CD4-positive, alpha-beta memory T cell (primary cell): Measurements from ENCODE around the gene AACS. TPM values are rescaled to one million over a fixed set of nuclear protein-coding genes. Genes with fewer than 3 reads are reported as not detected.
A peak's percentile ranks its signal among the peaks of the same experiment; 100 is the strongest.

Experiments
- CTCF ChIA-PET: fragments of 350-600 bp; sonication (Branson Sonifier 250); formaldehyde crosslinking; loops from one replicate; lab custom pipeline; 2021; ENCODE audit warnings: inconsistent platforms; ENCODE audit not compliant: partially characterized antibody; lab: Charles Lee
- POLR2A ChIA-PET: fragments of 350-600 bp; sonication (Branson Sonifier 250); formaldehyde crosslinking; loops from one replicate; lab custom pipeline; 2021; ENCODE audit not compliant: partially characterized antibody; lab: Charles Lee
- DNase-seq, 5 donors: peaks; one replicate each; pipeline versions ENCODE4 v3.0.0 to v3.0.0-alpha.2; 2020 to 2022; ENCODE audit warnings: mixed read lengths in 1 of 5
- H3K27ac ChIP-seq: one replicate; pipeline ENCODE4 v1.7.0; 2013; ENCODE audit warnings: low read depth, low read length
- H3K27me3 ChIP-seq: 2 replicates; pipeline ENCODE4 v1.7.0; 2013; ENCODE audit warnings: mild to moderate bottlenecking, low read length, moderate library complexity; ENCODE audit not compliant: insufficient read depth
- H3K36me3 ChIP-seq: 2 replicates; pipeline ENCODE4 v1.7.0; 2013; ENCODE audit warnings: mild to moderate bottlenecking, low read length, moderate library complexity; ENCODE audit not compliant: insufficient read depth
- H3K4me1 ChIP-seq: 2 replicates; pipeline ENCODE4 v1.7.0; 2013; ENCODE audit warnings: mild to moderate bottlenecking, low read length, moderate library complexity; ENCODE audit not compliant: insufficient read depth
- H3K4me3 ChIP-seq, 2 donors: one replicate each; pipeline ENCODE4 v1.7.0; 2013; ENCODE audit warnings: low read length in 2 of 2, mild to moderate bottlenecking in 1 of 2
- H3K9me3 ChIP-seq, 2 donors: one replicate each; pipeline ENCODE4 v1.7.0; 2013; ENCODE audit warnings: low read length in 2 of 2, control low read depth in 1 of 2; ENCODE audit not compliant: control insufficient read depth in 1 of 2
- H3K27ac Mint-ChIP-seq, 7 donors: one replicate each; pipeline ENCODE4 v1.8.0; 2020 to 2021; ENCODE audit warnings: mixed read lengths in 7 of 7, mild to moderate bottlenecking in 6 of 7, inconsistent platforms in 3 of 7, moderate library complexity in 3 of 7
- H3K27me3 Mint-ChIP-seq, 2 donors: one replicate each; pipeline ENCODE4 v1.8.0; 2020 to 2021; ENCODE audit warnings: mixed read lengths in 2 of 2
- H3K36me3 Mint-ChIP-seq, 2 donors: one replicate each; pipeline ENCODE4 v1.8.0; 2020 to 2021; ENCODE audit warnings: mixed read lengths in 2 of 2, inconsistent platforms in 1 of 2, mild to moderate bottlenecking in 1 of 2
- H3K4me1 Mint-ChIP-seq, 4 donors: one replicate each; pipeline ENCODE4 v1.8.0; 2020 to 2021; ENCODE audit warnings: mixed read lengths in 4 of 4, mild to moderate bottlenecking in 1 of 4
- H3K4me3 Mint-ChIP-seq, 8 donors: one replicate each; pipeline ENCODE4 v1.8.0; 2020 to 2021; ENCODE audit warnings: mixed read lengths in 8 of 8, mild to moderate bottlenecking in 7 of 8, moderate library complexity in 6 of 8, inconsistent platforms in 3 of 8
- H3K9me3 Mint-ChIP-seq, 8 donors: one replicate each; pipeline ENCODE4 v1.8.0; 2020 to 2021; ENCODE audit warnings: mixed read lengths in 8 of 8, mild to moderate bottlenecking in 5 of 8, inconsistent platforms in 3 of 8, moderate library complexity in 1 of 8
- intact Hi-C: fragments of 100-400 bp; cut with micrococcal nuclease; formaldehyde crosslinking; loops from one replicate; pipeline ENCODE4 v1.15.1; 2023
- polyA plus RNA-seq, 2 donors: library from polyadenylated mRNA; unstranded; fragments of 300-500 nt; fragmentation: Illumina TruSeq; gene quantifications; one replicate each; pipeline ENCODE4 v1.2.3, GENCODE V29; 2021
- total RNA-seq, 2 experiments: library from RNA; stranded (reverse); gene quantifications; one replicate each; pipeline ENCODE4 v1.2.3, GENCODE V29; 2021

Gene AACS
- total and polyA plus RNA-seq, 4 experiments from 2014 or later: 9.7 to 12.5 (median 12.0) TPM

GRCh38 chr12:125142601-125143000 is 77.4 kb downstream of the AACS start:
- peaks cover 3 to 8% of the 10 kb centered on the region in 2 donors for H3K36me3 Mint-ChIP-seq
- peaks cover 0 to 2% of the 10 kb centered on the region in 2 donors for H3K27me3 Mint-ChIP-seq
- no peak overlapping the region for H3K4me3 ChIP-seq
- H3K4me3 Mint-ChIP-seq: no peak overlapping the region
- no peaks in the 10 kb centered on the region for H3K27me3 ChIP-seq
- CTCF ChIA-PET: no interaction called here
- H3K9me3 Mint-ChIP-seq: peaks cover 0 to 1% (median 0%) of the 10 kb centered on the region in 8 donors
- no peaks in the 10 kb centered on the region for H3K4me1 Mint-ChIP-seq
- intact Hi-C loops: no loop called here
- no peaks in the 10 kb centered on the region for H3K36me3 ChIP-seq
- no peak overlapping the region for H3K27ac ChIP-seq
- no peak overlapping the region for H3K27ac Mint-ChIP-seq
- POLR2A ChIA-PET: no interaction called here
- DNase-seq: no peak
- H3K9me3 ChIP-seq: no peaks in the 10 kb centered on the region
- no peaks in the 10 kb centered on the region for H3K4me1 ChIP-seq

- Mint-ChIP-seq H3K27ac (no peak overlapping the region), H3K4me1 (no peaks in the 10 kb centered on the region), H3K4me3 (no peak overlapping the region), H3K9me3 (peaks cover 0 to 1% (median 0%) of the 10 kb centered on the region in 8 donors), H3K27me3 (peaks cover 0 to 2% of the 10 kb centered on the region in 2 donors), H3K36me3 (no peaks in the 10 kb centered on the region)
- Histone ChIP-seq H3K4me1 (no peaks in the 10 kb centered on the region), H3K9me3 (no peaks in the 10 kb centered on the region), H3K36me3 (no peaks in the 10 kb centered on the region), H3K27ac (no peak overlapping the region), H3K27me3 (no peaks in the 10 kb centered on the region), H3K4me3 (no peak overlapping the region)
- CTCF ChIA-PET: interaction anchor here (1.2 kb wide), 1 partner anchor 39 kb away, joined by 3 read pairs; no protein-coding TSS in a partner anchor
- intact Hi-C loops: no loop called here
- DNase-seq: no peak
- POLR2A ChIA-PET: no interaction called here
Observed at GRCh38 chr12:125143491-125143890, 78.3 kb downstream of the AACS start.

DNA sequence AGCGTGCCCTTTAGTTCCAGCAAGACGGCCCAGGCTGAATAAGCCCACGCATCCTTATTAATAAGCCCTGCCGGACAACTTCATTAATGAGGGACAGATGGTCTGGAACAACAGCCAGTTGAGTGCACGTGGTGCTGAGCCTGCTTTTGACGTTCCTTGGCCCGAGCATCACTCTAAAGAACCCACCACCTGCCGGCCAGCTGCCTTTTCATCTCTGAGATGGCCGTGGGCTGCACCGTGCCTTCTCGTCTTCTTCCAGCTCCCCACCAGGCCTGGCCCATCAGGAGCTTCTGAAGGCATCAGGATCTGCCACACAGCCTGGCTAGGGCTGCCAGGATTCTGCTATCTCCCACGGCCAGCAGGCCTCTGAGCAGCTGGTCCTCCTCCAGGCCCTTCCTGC is 80.0 kb downstream of the AACS start:
- Histone ChIP-seq H3K36me3 (no peaks in the 10 kb centered on the region), H3K9me3 (no peaks in the 10 kb centered on the region), H3K4me3 (no peak overlapping the region), H3K27ac (no peak overlapping the region), H3K4me1 (no peaks in the 10 kb centered on the region), H3K27me3 (no peaks in the 10 kb centered on the region)
- ChIA-PET CTCF (no interaction called here), POLR2A (no interaction called here)
- Mint-ChIP-seq H3K27ac (no peak overlapping the region), H3K36me3 (no peaks in the 10 kb centered on the region), H3K4me1 (no peaks in the 10 kb centered on the region), H3K4me3 (no peak overlapping the region), H3K27me3 (peaks cover 0 to 2% of the 10 kb centered on the region in 2 donors), H3K9me3 (no peaks in the 10 kb centered on the region)
- no peak for DNase-seq
- intact Hi-C loops: no loop called here

DNA sequence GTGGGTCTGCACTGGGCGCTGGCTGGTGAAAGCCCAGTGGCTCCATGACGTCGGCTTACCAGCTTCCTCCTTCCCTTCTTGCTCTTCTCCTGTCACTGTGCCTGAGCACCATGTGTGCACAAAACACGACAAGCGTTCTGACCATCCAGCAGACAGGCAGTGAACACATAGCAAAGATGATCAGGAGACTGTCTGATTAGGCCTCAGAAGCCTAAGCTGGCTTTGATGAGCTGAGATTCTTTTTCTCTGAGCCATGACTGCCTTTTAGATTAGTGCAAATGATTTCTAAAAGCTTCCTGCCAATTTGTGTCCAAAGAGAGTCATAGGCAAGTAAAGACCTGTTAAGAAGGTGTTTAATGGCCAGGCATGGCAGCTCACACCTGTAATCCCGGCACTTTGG is 83.1 kb downstream of the AACS start:
- Mint-ChIP-seq H3K9me3 (peaks cover 0 to 4% (median 0%) of the 10 kb centered on the region in 8 donors), H3K36me3 (no peaks in the 10 kb centered on the region), H3K27ac (no peak overlapping the region), H3K27me3 (peaks cover 0 to 2% of the 10 kb centered on the region in 2 donors), H3K4me3 (no peak overlapping the region), H3K4me1 (no peaks in the 10 kb centered on the region)
- ChIA-PET CTCF (no interaction called here), POLR2A (no interaction called here)
- Histone ChIP-seq H3K9me3 (no peaks in the 10 kb centered on the region), H3K4me3 (no peak overlapping the region), H3K4me1 (no peaks in the 10 kb centered on the region), H3K27ac (no peak overlapping the region), H3K36me3 (no peaks in the 10 kb centered on the region), H3K27me3 (no peaks in the 10 kb centered on the region)
- intact Hi-C loops: no loop called here
- DNase-seq: no peak

DNA sequence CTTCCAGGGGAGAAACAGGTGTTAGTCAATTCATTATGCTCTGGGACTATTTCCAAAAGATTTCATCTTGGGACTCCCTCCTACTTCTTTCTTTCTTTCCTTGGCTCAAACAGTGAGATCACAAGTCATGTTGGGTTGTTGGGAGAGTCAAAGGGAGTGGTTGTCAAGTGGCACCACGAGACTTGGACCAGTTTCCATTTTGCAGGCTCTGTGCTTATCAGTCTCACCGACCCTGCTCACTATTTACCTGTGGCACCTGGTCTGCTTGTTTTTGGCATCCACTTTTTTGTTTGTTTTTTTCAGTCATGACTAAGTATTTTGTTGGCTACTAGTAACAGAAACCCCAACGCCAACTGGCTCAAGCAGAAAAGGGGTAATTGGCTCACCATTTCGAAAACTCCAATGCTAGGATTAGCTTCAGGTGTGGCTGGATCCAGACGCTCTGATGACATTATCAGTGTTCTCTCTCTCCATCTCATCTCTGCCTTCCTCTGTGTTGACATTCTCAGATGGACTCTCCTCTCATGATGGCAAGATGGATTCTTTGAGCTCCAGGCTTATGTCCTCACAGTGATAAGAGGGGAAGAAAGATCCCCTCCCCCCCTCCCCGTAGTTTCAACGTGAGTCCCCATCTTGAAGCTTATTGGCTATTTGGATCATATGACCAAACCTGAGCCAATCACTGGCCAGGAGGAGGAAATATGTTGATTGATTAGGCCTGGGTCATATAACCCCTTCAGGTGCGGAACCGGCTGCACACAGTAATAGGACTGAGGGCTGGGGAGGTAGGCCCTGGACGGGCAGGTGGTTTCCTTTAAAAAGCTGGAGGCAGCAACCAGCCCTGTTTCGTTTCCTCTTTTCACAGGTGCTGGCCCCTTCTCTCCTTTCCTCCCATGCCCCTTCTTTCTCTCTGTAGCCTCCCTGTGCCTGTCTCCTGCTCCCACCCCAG is 84.2 kb downstream of the AACS start:
- POLR2A ChIA-PET: no interaction called here
- no peaks in the 10 kb centered on the region for H3K4me1 ChIP-seq
- H3K27ac Mint-ChIP-seq: no peak overlapping the region
- no peaks in the 10 kb centered on the region for H3K36me3 ChIP-seq
- peaks cover 0 to 4% (median 0%) of the 10 kb centered on the region in 8 donors for H3K9me3 Mint-ChIP-seq
- H3K27me3 Mint-ChIP-seq: peaks cover 0 to 2% of the 10 kb centered on the region in 2 donors
- no peak for DNase-seq
- H3K27ac ChIP-seq: no peak overlapping the region
- no peaks in the 10 kb centered on the region for H3K4me1 Mint-ChIP-seq
- H3K36me3 Mint-ChIP-seq: no peaks in the 10 kb centered on the region
- CTCF ChIA-PET: no interaction called here
- peak overlapping the region in 1 of 8 donors; percentile 31 for H3K4me3 Mint-ChIP-seq
- no peaks in the 10 kb centered on the region for H3K27me3 ChIP-seq
- no peak overlapping the region for H3K4me3 ChIP-seq
- H3K9me3 ChIP-seq: no peaks in the 10 kb centered on the region
- intact Hi-C loops: no loop called here

DNA sequence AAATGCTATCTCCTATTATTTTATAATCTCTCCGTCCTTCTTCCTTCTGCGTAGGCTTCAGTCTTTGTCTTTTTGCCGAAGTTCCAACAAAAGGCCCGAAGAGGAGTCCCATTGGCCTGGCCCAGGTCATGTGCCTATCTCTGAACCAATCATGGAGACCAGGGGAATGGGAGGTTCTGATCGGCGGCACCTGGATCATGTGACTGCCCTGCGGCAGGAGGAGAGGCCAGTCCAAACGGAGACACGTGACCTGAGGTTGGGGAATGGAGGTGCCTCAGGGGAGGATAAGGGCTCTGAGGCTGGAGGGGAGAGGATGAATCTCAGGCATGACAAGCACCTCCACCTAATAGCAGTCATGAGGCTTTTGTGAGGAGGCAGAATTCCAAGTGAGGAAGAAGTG is 86.0 kb downstream of the AACS start:
- Mint-ChIP-seq H3K36me3 (no peaks in the 10 kb centered on the region), H3K27me3 (peaks cover 2 to 6% of the 10 kb centered on the region in 2 donors), H3K4me3 (no peak overlapping the region), H3K27ac (no peak overlapping the region), H3K4me1 (no peaks in the 10 kb centered on the region), H3K9me3 (peaks cover 0 to 4% (median 0%) of the 10 kb centered on the region in 8 donors)
- intact Hi-C loops: no loop called here
- POLR2A ChIA-PET: no interaction called here
- Histone ChIP-seq H3K9me3 (no peaks in the 10 kb centered on the region), H3K4me3 (no peak overlapping the region), H3K36me3 (no peaks in the 10 kb centered on the region), H3K4me1 (no peaks in the 10 kb centered on the region), H3K27ac (no peak overlapping the region), H3K27me3 (no peaks in the 10 kb centered on the region)
- CTCF ChIA-PET: no interaction called here
- no peak for DNase-seq

DNA sequence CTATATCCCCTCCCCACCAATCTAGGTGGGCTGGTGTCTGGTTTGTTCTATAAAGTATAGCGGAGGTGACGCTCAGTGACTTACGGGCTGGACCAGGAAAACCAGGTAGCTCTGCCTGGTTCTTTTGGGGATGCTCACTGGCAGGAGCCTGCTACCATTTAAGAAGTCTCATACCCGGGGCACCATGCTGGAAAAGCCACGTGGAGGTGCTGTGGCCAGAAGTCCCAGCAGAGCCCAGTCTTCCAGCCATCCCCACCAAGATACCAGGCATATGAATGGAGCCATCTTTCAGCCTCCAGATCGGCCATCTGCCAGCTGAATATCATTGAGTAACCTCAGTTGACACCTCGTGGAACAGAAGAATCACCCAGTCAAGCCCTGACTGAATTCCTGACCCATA is 87.2 kb downstream of the AACS start:
- Mint-ChIP-seq H3K4me1 (no peaks in the 10 kb centered on the region), H3K36me3 (no peaks in the 10 kb centered on the region), H3K4me3 (no peak overlapping the region), H3K27ac (no peak overlapping the region), H3K9me3 (peaks cover 0 to 4% (median 0%) of the 10 kb centered on the region in 8 donors), H3K27me3 (peaks cover 0 to 6% of the 10 kb centered on the region in 2 donors)
- ChIA-PET POLR2A (no interaction called here), CTCF (no interaction called here)
- no peaks in the 10 kb centered on the region for H3K4me1 ChIP-seq
- no peak for DNase-seq
- H3K27ac ChIP-seq: no peak overlapping the region
- H3K27me3 ChIP-seq: no peaks in the 10 kb centered on the region
- no peak overlapping the region for H3K4me3 ChIP-seq
- no peaks in the 10 kb centered on the region for H3K36me3 ChIP-seq
- H3K9me3 ChIP-seq: no peaks in the 10 kb centered on the region
- intact Hi-C loops: no loop called here
